ENCODE measurements around the gene PTPRN. TPM values are rescaled to one million over a fixed set of nuclear protein-coding genes. Genes with fewer than 3 reads are reported as not detected.
A peak's percentile ranks its signal among the peaks of the same experiment; 100 is the strongest.

Gene PTPRN
- total RNA-seq, 1 experiment from 2014 or later: 6.5 TPM

DNA sequence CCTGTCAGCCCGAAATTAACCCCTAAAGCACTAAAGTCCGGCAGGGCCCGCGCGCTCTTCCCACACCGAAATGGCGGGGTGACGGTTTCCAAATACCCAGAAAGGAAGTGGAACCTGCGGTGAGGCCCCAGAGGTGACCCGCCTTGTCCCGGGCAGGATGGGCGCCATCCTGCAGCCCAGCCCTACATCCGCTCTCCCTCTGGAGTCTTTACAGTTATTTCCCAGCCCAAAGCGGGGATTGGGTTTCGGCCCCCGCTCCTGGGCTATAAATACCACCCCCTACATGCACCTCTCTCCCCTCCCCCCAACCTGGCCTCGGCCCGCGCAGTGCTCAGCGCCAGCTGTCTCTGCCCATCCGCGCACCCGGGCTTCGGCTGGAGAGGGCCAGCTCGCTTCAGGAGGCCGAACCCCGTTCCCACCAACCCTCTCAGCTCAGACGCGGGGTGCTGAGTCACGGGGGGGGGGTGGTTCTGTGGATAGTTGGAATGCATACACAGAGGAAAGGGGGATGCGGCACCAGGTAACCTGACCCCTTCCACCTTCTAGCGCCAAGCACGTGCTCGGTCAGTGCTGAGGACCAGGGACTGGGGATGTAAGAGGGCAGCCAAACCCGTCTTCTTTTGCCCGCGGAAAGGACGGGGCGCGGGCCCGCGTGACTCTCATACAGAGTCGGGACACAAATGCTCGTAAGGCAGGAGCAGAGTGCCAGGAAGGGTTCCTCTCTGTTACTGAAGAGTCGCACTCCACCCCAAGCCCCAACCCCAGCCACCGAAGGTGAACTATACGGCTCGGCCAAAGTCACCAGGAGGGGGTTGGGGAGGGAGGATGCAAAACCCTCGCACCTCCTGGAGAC, 56.1 kb downstream of the PTPRN start, which contains the start of gene TUBA4B:
TUBA4B (plus strand) TSS at position 344 of the 853 bp plus-strand sequence; CDS start at position 509, 165 bp downstream.
- Histone ChIP-seq H4K8ac (replicated peaks; ENCODE audit: insufficient read length, low read depth, low read length) (no peak within 1 kb of the TSS), H3K27me3 (ENCODE audit: insufficient read depth, low read length) (peaks cover 21% of the 10 kb centered on the region), H3K9ac (ENCODE audit: extremely low read depth, insufficient read length, low read length) (no peak within 1 kb of the TSS), H4K20me1 (ENCODE audit: control insufficient read depth, insufficient read depth, insufficient read length) (no peaks in the 10 kb centered on the region), H4K5ac (ENCODE audit: insufficient read length, low read depth, low read length) (no peak within 1 kb of the TSS), H3K23ac (ENCODE audit: insufficient read length, low read depth, low read length) (no peak within 1 kb of the TSS), H3K18ac (ENCODE audit: insufficient read length, low read depth, low read length) (peak within 1 kb of the TSS; percentile 39), H3K56ac (ENCODE audit: insufficient read length, low read depth, low read length) (no peak within 1 kb of the TSS), H3T11ph (ENCODE audit: low read length) (no peak within 1 kb of the TSS), H2AK5ac (ENCODE audit: insufficient read length, low read length) (no peak within 1 kb of the TSS), H2AFZ (ENCODE audit: low read length) (no peak within 1 kb of the TSS), H3K79me1 (ENCODE audit: insufficient read depth, low read depth, low read length, poor library complexity, severe bottlenecking) (no peaks in the 10 kb centered on the region), H3K4me2 (ENCODE audit: insufficient read depth, insufficient read length, low read length) (peak within 1 kb of the TSS; percentile 72), H3K27ac (ENCODE audit: insufficient read length, low read depth, low read length) (no peak within 1 kb of the TSS), H2BK12ac (ENCODE audit: insufficient read length, low read depth, low read length) (no peak within 1 kb of the TSS), H3K79me2 (ENCODE audit: insufficient read depth, low read length) (no peaks in the 10 kb centered on the region), H3K4me1 (ENCODE audit: insufficient read depth, low read length) (peaks cover 3% of the 10 kb centered on the region; the same call in 1 of the 2 replicates), H2BK20ac (ENCODE audit: low read depth, low read length, poor library complexity, severe bottlenecking) (no peak within 1 kb of the TSS), H4K91ac (ENCODE audit: insufficient read length, low read depth, low read length) (no peak within 1 kb of the TSS), H3K4ac (ENCODE audit: low read depth, low read length) (no peak within 1 kb of the TSS), H2BK120ac (ENCODE audit: low read depth, low read length, poor library complexity, severe bottlenecking) (no peak within 1 kb of the TSS), H2BK5ac (ENCODE audit: insufficient read length, low read length) (no peak within 1 kb of the TSS), H2BK15ac (ENCODE audit: low read depth, low read length) (no peak within 1 kb of the TSS), H3K9me3 (ENCODE audit: control insufficient read depth, low read depth, low read length) (no peaks in the 10 kb centered on the region), H3K14ac (ENCODE audit: insufficient read depth, low read length) (0 out of 2 replicates have a peak within 1 kb of the TSS, but pooled peaks have one; percentile 42), H3K23me2 (ENCODE audit: insufficient read length, low read depth, low read length, poor library complexity, severe bottlenecking) (peaks cover 22% of the 10 kb centered on the region)
- Mint-ChIP-seq H3K36me3 (ENCODE audit: insufficient read depth in 1 of 3, low read depth in 3 of 3) (peaks cover 9 to 23% (median 19%) of the 10 kb centered on the region in 3 experiments; a peak in 6 of 7 replicates), H3K4me3 (peak within 1 kb of the TSS; percentile 69 to 88), H3K4me1 (peaks cover 28 to 39% of the 10 kb centered on the region in 2 experiments), H3K9me3 (peaks cover 0 to 2% of the 10 kb centered on the region in 2 experiments; a peak in 3 of 5 replicates), H3K27me3 (ENCODE audit: low read depth) (peaks cover 72% of the 10 kb centered on the region), H3K27ac (no peak within 1 kb of the TSS)
- peak; percentile 81 for DNase-seq
- no CpG with 5 or more reads among the region's 49 CpGs for WGBS (ENCODE audit: extremely low coverage, insufficient read length, low lambda C conversion rate)
- TF ChIP-seq, protein P1, sequence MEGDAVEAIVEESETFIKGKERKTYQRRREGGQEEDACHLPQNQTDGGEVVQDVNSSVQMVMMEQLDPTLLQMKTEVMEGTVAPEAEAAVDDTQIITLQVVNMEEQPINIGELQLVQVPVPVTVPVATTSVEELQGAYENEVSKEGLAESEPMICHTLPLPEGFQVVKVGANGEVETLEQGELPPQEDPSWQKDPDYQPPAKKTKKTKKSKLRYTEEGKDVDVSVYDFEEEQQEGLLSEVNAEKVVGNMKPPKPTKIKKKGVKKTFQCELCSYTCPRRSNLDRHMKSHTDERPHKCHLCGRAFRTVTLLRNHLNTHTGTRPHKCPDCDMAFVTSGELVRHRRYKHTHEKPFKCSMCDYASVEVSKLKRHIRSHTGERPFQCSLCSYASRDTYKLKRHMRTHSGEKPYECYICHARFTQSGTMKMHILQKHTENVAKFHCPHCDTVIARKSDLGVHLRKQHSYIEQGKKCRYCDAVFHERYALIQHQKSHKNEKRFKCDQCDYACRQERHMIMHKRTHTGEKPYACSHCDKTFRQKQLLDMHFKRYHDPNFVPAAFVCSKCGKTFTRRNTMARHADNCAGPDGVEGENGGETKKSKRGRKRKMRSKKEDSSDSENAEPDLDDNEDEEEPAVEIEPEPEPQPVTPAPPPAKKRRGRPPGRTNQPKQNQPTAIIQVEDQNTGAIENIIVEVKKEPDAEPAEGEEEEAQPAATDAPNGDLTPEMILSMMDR (conservative IDR thresholded peaks at IDR 0.05): no peak

All from H9 (cell line).